GM18858 (cell line): ENCODE results near the gene RNF26.
"Not testable (repeated sequence)": the region's sequence is repeated elsewhere in the genome, so short reads cannot be mapped to it uniquely, and the experiment has no call there.

Source experiments
- ATAC-seq: cut with Tn5 transposase; IDR thresholded peaks from one replicate; pipeline ENCODE4 v1.9.1; 2021; ENCODE audit not compliant: unreplicated experiment

Gene RNF26

GRCh38 chr11:119381181-119381988 is 47.1 kb downstream of the RNF26 start, which contains the start of gene USP2:
TSS of gene USP2 (minus strand) at chr11:119381690. CDS start at chr11:119373480, 8,210 bp downstream.
- ATAC-seq: peak; percentile 92

- no peak for ATAC-seq
Observed at GRCh38 chr11:119382101-119382500, 47.8 kb downstream of the RNF26 start.

GRCh38 chr11:119382513-119382912 is 48.2 kb downstream of the RNF26 start:
- ATAC-seq: not testable (repeated sequence)

- ATAC-seq: no peak
Observed at GRCh38 chr11:119384332-119384731, 50.0 kb downstream of the RNF26 start.
